ENCODE results near the gene FXYD6.
"Not testable (repeated sequence)": the region's sequence is repeated elsewhere in the genome, so short reads cannot be mapped to it uniquely, and the experiment has no call there.

Gene FXYD6

GRCh38 chr11:117868815-117869561 is 7.5 kb downstream of the FXYD6 start:
- DNase-seq, result no peak

- no peak for DNase-seq
These were observed 8.4 kb downstream of the FXYD6 start for GRCh38 chr11:117868088-117868487.

- DNase-seq, result no peak
These were observed 9.9 kb downstream of the FXYD6 start for GRCh38 chr11:117866526-117866925.

GRCh38 chr11:117865546-117865945 is 10.9 kb downstream of the FXYD6 start:
- not testable (repeated sequence) for DNase-seq

GRCh38 chr11:117863383-117863782 is 13.1 kb downstream of the FXYD6 start:
- no peak for DNase-seq

GRCh38 chr11:117862753-117863152 is 13.7 kb downstream of the FXYD6 start:
- DNase-seq, result no peak

- peak; percentile 37 for DNase-seq
These were observed 14.3 kb downstream of the FXYD6 start for GRCh38 chr11:117862019-117862725.

- DNase-seq, result peak; percentile 40
These were observed 15.1 kb downstream of the FXYD6 start for GRCh38 chr11:117861151-117862018.

GRCh38 chr11:117860139-117860538 is 16.3 kb downstream of the FXYD6 start:
- no peak for DNase-seq

- DNase-seq, result no peak
These were observed 16.9 kb downstream of the FXYD6 start for GRCh38 chr11:117859488-117860112.

GRCh38 chr11:117859061-117859460 is 17.4 kb downstream of the FXYD6 start:
- peak; percentile 42 for DNase-seq

GRCh38 chr11:117857734-117858414 is 18.6 kb downstream of the FXYD6 start:
- no peak for DNase-seq

GRCh38 chr11:117855912-117856651 is 20.4 kb downstream of the FXYD6 start:
- no peak for DNase-seq

- DNase-seq, result no peak
These were observed 21.1 kb downstream of the FXYD6 start for GRCh38 chr11:117855186-117855845.

GRCh38 chr11:117852309-117852708 is 24.1 kb downstream of the FXYD6 start:
- no peak for DNase-seq

GRCh38 chr11:117851852-117852251 is 24.6 kb downstream of the FXYD6 start:
- DNase-seq, result no peak

GRCh38 chr11:117851106-117851505 is 25.4 kb downstream of the FXYD6 start:
- no peak for DNase-seq

- no peak for DNase-seq
These were observed 26.6 kb downstream of the FXYD6 start for GRCh38 chr11:117849781-117850414.

GRCh38 chr11:117843666-117844484 is 32.6 kb downstream of the FXYD6 start:
- DNase-seq, result peak; percentile 96
